Right lobe of liver (tissue), 4 donors: ENCODE results near the gene COL25A1.

Source experiments
- POLR2A ChIP-seq: fragments of 450-650 bp; IDR thresholded peaks from one replicate; pipeline ENCODE4 v1.6.1; 2017; ENCODE audit warnings: antibody characterized with exemption, mild to moderate bottlenecking
- TF ChIP-seq, protein P1 (sequence below), 4 donors: fragments of 200-600 bp in 3 of 4; fragments of 450-650 bp in 1 of 4; IDR thresholded peaks; one replicate each; pipeline versions ENCODE4 v1.5.1 to v1.8.0; 2016 to 2022; ENCODE audit warnings: antibody characterized with exemption in 4 of 4, mild to moderate bottlenecking in 2 of 4
- donor health status: DM: no; HTN: no; CAD: no.
- donor health status: DM: no; HTN: no; CAD: no.
- donor health status: DM: no; HTN: yes; CAD: no.

DNA sequence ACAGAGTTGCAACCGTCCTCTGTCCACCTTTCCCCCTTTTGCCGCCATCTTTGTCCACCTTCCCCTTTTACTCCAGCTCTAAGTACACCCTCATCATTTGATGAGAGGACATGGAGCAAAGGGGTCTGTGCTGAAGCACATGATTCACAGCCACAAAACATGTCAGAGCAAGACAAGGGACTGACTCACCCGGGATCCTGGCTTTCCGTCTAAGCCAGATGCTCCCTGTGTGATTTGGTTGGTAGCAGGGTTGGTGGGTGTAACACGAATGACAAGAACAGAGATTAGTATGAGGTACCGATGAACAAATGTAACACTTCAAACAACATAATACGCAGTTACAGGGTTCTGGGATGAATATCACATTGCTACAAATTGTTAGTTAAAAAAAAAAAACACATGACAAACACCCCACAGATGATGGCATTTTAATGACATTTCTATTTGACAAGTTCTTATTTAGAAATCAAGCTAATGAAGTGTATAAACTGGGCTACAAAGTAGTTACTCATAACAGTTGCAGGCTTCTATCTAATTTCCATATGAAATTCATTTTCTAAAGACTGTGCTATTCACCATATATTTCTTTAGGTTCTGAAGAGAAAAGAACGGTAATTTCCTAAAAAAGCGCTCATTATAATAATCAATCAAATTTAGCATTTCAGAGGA, 468.2 kb downstream of the COL25A1 start:
- TF ChIP-seq, protein P1, sequence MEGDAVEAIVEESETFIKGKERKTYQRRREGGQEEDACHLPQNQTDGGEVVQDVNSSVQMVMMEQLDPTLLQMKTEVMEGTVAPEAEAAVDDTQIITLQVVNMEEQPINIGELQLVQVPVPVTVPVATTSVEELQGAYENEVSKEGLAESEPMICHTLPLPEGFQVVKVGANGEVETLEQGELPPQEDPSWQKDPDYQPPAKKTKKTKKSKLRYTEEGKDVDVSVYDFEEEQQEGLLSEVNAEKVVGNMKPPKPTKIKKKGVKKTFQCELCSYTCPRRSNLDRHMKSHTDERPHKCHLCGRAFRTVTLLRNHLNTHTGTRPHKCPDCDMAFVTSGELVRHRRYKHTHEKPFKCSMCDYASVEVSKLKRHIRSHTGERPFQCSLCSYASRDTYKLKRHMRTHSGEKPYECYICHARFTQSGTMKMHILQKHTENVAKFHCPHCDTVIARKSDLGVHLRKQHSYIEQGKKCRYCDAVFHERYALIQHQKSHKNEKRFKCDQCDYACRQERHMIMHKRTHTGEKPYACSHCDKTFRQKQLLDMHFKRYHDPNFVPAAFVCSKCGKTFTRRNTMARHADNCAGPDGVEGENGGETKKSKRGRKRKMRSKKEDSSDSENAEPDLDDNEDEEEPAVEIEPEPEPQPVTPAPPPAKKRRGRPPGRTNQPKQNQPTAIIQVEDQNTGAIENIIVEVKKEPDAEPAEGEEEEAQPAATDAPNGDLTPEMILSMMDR (IDR thresholded peaks at IDR 0.05): no peak
- no peak for TF ChIP-seq POLR2A
